Measurements from ENCODE around the gene KCND3. TPM values are rescaled to one million over a fixed set of nuclear protein-coding genes. Genes with fewer than 3 reads are reported as not detected.

The KCND3 gene
- total RNA-seq, 4 donors from 2014 or later, result 2.4 to 6.0 (median 3.9) TPM

GRCh38 chr1:111833334-111833733 is 156.1 kb downstream of the KCND3 start:
- H3K4me1 ChIP-seq, result no peaks in the 10 kb centered on the region
- intact Hi-C loops (cut with DNase I), result no loop called here
- no peaks in the 10 kb centered on the region for H3K9me3 ChIP-seq
- no peak overlapping the region for H3K4me3 ChIP-seq
- TF ChIP-seq POLR2A (IDR thresholded peaks at IDR 0.05) (no peak), CTCF (IDR thresholded peaks at IDR 0.05) (no peak)
- 54 to 57% methylated on average over 4 of the region's 4 CpGs for WGBS, 2 donors
- no peaks in the 10 kb centered on the region for H3K27me3 ChIP-seq
- DNase-seq, result no peak
- H3K27ac ChIP-seq, result no peak overlapping the region
- H3K36me3 ChIP-seq, result no peaks in the 10 kb centered on the region

- H3K36me3 ChIP-seq, result no peaks in the 10 kb centered on the region
- WGBS, 2 donors, result 68% methylated on average over 9 to 10 of the region's 10 CpGs
- no peak for DNase-seq
- intact Hi-C loops (cut with DNase I), result no loop called here
- no peaks in the 10 kb centered on the region for H3K27me3 ChIP-seq
- no peak overlapping the region for H3K4me3 ChIP-seq
- no peaks in the 10 kb centered on the region for H3K4me1 ChIP-seq
- TF ChIP-seq POLR2A (IDR thresholded peaks at IDR 0.05) (no peak), CTCF (IDR thresholded peaks at IDR 0.05) (no peak)
- no peaks in the 10 kb centered on the region for H3K9me3 ChIP-seq
- H3K27ac ChIP-seq, result no peak overlapping the region
Measured at GRCh38 chr1:111832521-111833155, 156.8 kb downstream of the KCND3 start.

GRCh38 chr1:111831153-111831552 is 158.3 kb downstream of the KCND3 start:
- H3K4me1 ChIP-seq, result no peaks in the 10 kb centered on the region
- no peak overlapping the region for H3K27ac ChIP-seq
- TF ChIP-seq POLR2A (IDR thresholded peaks at IDR 0.05), result no peak
- TF ChIP-seq CTCF (IDR thresholded peaks at IDR 0.05), result no peak
- no peak for DNase-seq
- 11 to 20% methylated on average over 1 of the region's 1 CpG for WGBS, 2 donors
- no peaks in the 10 kb centered on the region for H3K36me3 ChIP-seq
- no peaks in the 10 kb centered on the region for H3K9me3 ChIP-seq
- intact Hi-C loops (cut with DNase I), result no loop called here
- H3K27me3 ChIP-seq, result peaks cover 0 to 4% (median 0%) of the 10 kb centered on the region in 4 donors
- H3K4me3 ChIP-seq, result no peak overlapping the region

GRCh38 chr1:111827946-111828345 is 161.5 kb downstream of the KCND3 start:
- WGBS, 2 donors, result 58 to 67% methylated on average over 6 of the region's 6 CpGs

GRCh38 chr1:111826278-111826677 is 163.2 kb downstream of the KCND3 start:
- no peak overlapping the region for H3K27ac ChIP-seq
- peaks cover 0 to 4% (median 0%) of the 10 kb centered on the region in 4 donors for H3K27me3 ChIP-seq
- intact Hi-C loops (cut with DNase I), result no loop called here
- no peaks in the 10 kb centered on the region for H3K9me3 ChIP-seq
- H3K36me3 ChIP-seq, result no peaks in the 10 kb centered on the region
- no peak for TF ChIP-seq POLR2A (IDR thresholded peaks at IDR 0.05)
- no peak for TF ChIP-seq CTCF (IDR thresholded peaks at IDR 0.05)
- DNase-seq, result no peak
- WGBS, 2 donors, result 72 to 74% methylated on average over 4 of the region's 4 CpGs
- H3K4me3 ChIP-seq, result no peak overlapping the region
- no peaks in the 10 kb centered on the region for H3K4me1 ChIP-seq

More at GRCh38 chr1:111827946-111828345, 161.5 kb downstream of the KCND3 start:
- DNase-seq, result no peak
- H3K4me3 ChIP-seq, result no peak overlapping the region
- no peak overlapping the region for H3K27ac ChIP-seq
- no peaks in the 10 kb centered on the region for H3K4me1 ChIP-seq
- intact Hi-C loops (cut with DNase I), result no loop called here
- no peaks in the 10 kb centered on the region for H3K36me3 ChIP-seq
- H3K9me3 ChIP-seq, result no peaks in the 10 kb centered on the region
- peaks cover 0 to 4% (median 0%) of the 10 kb centered on the region in 4 donors for H3K27me3 ChIP-seq
- TF ChIP-seq POLR2A (IDR thresholded peaks at IDR 0.05) (no peak), CTCF (IDR thresholded peaks at IDR 0.05) (no peak)
